Anterior cingulate cortex (tissue), 58 donors: ENCODE measurements around the gene C12orf43.

Experiments
- DNase-seq, 58 donors: peaks; one replicate each; lab custom pipeline; 2025; lab: John Stamatoyannopoulos, UW

The C12orf43 gene

DNA sequence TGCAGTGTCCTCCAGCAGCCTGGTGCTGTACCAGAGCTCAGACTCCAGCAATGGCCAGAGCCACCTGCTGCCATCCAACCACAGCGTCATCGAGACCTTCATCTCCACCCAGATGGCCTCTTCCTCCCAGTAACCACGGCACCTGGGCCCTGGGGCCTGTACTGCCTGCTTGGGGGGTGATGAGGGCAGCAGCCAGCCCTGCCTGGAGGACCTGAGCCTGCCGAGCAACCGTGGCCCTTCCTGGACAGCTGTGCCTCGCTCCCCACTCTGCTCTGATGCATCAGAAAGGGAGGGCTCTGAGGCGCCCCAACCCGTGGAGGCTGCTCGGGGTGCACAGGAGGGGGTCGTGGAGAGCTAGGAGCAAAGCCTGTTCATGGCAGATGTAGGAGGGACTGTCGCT, 15.2 kb downstream of the C12orf43 start:
- DNase-seq, result no peak

DNA sequence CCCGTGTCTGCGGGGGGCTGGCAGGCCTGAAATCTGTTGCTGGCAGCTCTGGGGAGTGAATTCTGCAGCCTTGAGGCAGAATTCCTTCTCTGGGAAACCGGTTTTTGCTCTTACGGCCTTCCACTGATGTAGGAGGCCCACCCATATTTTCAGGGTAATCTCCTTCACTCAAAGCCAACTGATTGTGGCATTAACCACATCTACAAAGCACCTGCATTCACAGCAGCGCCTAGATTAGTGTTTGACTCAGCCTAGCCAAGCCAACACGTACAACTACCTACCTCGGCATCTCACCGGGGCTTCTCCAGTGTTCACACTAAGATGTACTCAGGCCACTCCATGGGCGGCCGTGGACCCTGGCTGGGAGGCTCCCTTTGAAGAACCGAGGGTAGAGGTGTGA, 15.8 kb downstream of the C12orf43 start:
- no peak for DNase-seq

DNA sequence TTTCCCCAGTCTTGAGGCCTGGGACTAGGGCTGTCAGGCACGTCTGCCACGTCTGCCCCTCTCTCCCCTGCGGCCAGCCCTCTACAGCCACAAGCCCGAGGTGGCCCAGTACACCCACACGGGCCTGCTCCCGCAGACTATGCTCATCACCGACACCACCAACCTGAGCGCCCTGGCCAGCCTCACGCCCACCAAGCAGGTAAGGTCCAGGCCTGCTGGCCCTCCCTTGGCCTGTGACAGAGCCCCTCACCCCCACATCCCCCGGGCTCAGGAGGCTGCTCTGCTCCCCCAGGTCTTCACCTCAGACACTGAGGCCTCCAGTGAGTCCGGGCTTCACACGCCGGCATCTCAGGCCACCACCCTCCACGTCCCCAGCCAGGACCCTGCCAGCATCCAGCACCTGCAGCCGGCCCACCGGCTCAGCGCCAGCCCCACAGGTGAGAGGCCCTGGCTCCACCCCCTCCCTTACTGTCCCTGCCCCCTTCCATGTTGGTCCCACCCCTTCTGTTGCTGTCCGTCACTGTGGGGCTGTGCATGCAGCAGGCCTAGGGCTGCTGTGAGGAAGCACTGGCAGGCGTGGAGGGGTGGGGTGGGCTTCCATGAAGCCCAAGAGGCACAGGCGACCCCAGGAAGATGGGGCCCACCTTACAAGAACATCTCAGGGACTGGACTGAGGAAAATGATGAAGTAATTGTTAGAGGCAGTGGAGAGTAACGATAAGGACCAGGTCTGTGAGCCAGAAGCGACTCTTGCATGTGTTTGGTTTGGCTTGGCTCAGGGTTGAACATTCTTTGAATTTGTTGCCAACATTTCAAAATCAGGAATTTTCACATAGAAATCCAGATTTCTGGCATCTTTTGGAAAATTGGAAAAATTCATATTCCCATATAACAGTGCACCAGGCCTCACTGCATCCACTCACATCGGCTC, 16.8 kb downstream of the C12orf43 start:
- DNase-seq, result no peak

DNA sequence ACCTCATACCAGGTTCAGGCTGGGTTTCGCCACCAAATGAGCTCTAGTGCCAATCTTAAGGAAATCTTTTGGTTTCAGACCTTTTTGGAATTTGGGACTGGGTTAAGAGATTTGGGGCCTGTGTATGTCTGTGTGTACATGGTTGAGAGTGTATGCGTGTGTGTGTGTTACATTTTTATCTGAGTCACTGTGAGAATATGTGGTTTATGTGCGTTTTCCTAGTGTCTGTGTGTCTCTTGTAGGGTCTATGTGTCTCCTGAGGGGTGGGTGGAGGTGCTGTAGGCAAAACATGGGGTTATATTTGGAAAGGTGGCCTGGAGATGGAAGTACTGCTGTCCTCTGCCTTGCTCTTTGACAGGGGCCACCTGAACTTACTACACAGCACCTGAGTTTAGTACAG, 17.9 kb downstream of the C12orf43 start:
- DNase-seq, result no peak

DNA sequence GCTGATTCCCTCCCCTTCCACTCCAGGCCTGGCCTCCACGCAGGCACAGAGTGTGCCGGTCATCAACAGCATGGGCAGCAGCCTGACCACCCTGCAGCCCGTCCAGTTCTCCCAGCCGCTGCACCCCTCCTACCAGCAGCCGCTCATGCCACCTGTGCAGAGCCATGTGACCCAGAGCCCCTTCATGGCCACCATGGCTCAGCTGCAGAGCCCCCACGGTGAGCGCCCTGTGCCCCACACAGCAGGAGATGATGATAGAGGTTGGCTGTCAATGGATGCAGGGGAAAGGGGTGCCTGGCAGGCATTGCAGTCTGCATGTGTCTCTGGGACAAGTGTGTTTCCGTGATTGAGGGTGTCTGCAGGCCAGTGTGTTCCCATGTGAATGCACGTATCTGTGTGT, 18.8 kb downstream of the C12orf43 start:
- no peak for DNase-seq

DNA sequence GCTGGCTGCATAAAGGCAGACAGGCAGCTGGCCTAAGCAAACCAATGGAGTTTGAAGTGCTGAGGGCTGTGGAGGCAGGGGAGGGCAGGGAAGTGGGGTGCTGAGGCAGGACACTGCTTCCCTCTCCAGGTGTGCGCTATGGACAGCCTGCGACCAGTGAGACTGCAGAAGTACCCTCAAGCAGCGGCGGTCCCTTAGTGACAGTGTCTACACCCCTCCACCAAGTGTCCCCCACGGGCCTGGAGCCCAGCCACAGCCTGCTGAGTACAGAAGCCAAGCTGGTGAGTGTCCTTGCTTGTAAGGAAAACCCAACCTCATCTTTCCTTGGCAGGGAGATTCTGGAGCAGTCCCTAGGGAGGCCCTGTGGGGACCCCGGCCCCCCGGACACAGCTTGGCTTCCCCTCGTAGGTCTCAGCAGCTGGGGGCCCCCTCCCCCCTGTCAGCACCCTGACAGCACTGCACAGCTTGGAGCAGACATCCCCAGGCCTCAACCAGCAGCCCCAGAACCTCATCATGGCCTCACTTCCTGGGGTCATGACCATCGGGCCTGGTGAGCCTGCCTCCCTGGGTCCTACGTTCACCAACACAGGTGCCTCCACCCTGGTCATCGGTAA, 20.0 kb downstream of the C12orf43 start:
- no peak for DNase-seq

DNA sequence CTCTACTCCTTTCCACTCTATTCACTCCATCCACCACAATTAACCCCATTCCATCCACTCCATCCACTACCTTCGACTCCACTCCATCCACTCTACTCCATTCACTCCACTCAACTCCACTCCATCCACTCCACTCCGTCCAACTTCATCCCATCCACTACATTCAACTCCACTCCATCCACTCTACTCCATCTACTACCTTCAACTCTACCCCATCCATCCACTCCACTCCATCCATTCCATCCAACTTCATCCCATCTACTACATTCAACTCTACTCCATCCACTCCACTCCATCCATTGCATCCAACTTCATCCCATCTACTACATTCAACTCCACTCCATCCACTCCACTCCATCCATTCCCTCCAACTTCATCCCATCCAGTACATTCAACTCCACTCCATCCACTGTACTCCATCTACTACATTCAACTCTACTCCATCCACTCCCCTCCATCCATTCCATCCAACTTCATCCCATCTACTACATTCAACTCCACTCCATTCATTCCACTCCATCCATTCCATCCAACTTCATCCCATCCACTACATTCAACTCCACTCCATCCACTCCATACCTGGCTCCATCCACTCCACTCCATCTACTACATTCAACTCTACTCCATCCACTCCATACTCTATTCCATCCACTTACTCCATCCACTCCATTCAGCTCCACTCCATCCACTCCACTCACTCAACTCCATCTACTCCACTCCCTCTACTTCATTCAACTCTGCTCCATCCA, 21.5 kb downstream of the C12orf43 start:
- DNase-seq, result no peak

DNA sequence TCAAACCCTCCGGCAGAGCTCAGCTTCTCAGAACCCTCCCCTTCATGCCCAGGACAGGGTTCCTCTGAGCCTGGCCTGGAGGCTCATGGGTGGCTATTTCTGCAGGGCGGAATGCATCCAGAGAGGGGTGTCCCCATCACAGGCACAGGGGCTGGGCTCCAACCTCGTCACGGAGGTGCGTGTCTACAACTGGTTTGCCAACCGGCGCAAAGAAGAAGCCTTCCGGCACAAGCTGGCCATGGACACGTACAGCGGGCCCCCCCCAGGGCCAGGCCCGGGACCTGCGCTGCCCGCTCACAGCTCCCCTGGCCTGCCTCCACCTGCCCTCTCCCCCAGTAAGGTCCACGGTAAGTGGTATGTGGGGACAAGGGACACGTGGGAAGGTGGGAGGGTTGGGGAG, 22.2 kb downstream of the C12orf43 start:
- DNase-seq, result no peak

DNA sequence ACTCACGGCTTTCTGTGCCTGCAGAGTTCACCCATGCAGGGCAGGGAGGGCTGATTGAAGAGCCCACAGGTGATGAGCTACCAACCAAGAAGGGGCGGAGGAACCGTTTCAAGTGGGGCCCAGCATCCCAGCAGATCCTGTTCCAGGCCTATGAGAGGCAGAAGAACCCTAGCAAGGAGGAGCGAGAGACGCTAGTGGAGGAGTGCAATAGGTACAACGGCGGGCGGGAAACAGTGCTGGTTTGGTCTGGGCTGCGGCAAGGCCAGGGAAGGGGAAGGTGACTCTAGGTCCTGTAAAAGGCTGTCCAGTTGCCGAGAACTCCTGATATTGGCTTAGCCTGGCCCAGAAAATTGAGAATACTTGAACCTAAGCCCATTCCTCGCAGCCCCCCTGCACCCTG, 22.8 kb downstream of the C12orf43 start:
- no peak for DNase-seq

DNA sequence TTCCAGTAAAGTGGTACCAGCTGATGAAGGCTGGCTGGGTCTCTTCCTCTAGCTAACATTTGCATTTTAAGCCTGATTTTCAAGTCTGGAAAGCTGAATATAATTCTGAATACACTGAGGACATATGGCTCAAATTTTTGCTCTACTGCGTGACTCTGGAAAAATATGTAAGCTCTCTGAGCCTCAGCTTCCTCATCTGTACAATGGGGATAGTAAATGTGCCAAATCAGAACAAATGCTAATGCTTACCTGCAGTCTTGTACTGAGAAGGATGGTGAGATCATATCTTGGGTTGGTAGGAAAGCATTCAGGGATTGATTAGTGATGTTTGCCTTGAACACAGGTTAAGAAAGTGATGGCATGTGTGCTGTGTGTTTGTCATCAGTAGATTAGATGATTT, 23.3 kb downstream of the C12orf43 start:
- DNase-seq, result no peak

DNA sequence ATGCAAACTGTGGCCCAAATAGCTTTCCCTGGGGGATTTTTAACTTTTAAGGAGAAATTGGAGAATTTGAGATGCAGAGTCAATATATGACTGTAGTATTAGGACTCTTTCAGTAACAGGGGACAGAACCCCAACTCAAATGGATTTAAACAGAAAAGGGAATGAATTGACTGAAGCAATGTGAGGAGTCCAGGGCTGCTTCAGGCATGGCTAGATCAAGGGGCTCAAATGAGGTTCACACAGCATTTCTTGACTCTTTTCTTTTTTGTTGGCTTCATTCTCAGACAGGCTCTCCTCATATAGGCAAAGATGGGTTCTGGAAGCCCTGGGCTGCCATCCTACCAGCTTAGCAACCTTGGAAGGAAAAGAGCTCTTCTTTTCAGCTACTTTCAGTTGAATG, 24.3 kb downstream of the C12orf43 start:
- DNase-seq, result no peak

DNA sequence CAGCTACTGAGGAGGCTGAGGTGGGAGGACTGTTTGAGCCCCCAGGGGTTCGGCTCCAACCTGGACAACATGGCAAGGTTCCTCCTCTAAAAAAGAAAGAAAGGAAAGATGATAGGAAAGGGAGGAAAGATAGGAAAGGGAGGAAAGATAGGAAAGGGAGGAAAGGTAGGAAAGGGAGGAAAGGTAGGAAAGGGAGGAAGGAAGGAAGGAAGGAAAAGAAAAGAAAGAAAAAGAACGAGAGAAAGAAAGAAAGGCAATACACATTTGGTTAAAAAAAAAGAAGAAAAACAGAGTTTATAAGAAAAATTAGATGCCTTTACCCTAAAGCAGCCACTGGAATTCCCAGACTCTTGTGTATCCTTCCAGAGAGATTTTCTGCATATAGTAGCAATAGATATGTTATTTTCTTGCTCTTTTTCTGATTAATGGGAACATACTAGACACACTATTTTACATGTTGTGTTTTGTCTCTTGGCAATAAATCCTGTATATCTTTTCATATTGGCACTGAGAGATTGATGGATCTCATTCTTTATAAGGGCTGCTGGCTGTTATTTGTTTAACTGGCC, 25.7 kb downstream of the C12orf43 start:
- no peak for DNase-seq

DNA sequence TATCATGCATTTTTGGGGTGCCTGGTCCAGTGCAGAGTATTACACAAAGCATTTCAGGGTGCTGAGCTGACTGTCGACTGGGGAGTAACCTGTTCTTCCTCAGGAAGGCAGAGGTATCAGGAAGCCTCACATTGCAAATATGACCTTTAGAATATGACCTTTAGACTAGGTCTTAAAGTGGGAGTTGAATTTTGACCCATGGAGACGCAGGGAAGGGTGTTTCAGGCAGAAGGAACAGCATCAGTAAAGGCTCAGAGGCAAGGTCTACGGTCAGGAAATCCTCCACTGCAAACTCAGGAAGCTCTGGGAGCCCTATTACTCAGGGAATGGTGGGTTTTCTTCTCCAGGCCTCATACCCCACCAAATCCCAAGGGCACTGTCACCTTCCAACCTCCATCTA, 26.6 kb downstream of the C12orf43 start:
- DNase-seq, result no peak

DNA sequence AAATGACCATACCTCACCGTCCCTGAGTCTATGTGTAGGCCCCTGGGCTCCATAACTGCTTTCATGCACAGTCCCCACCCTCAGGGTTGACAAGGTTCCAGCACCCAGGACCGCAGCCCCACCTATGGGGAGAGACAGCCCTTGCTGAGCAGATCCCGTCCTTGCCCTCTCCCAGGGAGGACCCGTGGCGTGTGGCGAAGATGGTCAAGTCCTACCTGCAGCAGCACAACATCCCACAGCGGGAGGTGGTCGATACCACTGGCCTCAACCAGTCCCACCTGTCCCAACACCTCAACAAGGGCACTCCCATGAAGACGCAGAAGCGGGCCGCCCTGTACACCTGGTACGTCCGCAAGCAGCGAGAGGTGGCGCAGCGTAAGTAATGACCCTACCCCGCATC, 27.6 kb downstream of the C12orf43 start:
- no peak for DNase-seq

DNA sequence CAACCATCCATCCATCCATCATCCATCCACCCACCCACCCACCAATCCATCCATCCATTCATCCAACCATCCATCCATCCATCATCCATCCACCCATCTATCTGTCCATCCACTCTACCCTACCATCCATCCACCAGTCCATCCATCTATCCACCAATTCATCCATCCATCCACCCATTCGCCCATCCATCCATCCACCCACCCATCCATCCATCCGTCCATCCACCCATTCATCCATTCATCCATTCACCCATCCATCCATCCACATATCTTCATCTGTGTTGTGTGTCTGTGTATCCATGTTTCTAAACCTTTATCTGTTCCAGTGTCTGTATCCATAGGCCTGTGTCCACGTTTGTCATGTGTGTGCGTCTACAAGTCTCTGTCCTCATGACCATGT, 28.1 kb downstream of the C12orf43 start:
- no peak for DNase-seq

DNA sequence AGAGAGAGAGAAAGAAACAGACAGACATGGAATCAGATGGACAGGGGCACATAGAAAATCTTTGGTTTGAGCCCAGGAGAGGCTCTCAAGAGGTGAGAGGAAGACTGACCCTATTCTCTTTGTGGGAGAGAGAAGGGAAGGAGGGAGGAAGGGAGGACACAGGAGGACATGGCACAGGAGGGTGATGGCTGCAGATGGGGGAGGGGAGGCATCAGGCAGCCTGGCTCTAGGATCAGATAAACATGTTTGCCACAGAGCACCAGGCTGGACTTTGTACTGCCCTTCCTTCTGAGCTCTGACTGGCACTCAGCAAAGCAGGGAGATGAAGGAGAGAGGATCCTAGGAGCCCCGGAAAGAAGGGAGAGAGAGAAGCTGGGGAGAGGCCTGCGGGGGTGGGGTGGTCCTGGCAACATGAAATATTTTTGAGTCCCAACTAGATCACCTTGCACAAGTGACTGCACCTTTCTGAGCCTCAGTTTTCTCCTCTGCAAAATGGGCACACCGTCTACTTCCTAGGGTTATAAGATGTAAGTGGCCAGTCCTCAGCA, 31.9 kb downstream of the C12orf43 start:
- DNase-seq, result no peak

DNA sequence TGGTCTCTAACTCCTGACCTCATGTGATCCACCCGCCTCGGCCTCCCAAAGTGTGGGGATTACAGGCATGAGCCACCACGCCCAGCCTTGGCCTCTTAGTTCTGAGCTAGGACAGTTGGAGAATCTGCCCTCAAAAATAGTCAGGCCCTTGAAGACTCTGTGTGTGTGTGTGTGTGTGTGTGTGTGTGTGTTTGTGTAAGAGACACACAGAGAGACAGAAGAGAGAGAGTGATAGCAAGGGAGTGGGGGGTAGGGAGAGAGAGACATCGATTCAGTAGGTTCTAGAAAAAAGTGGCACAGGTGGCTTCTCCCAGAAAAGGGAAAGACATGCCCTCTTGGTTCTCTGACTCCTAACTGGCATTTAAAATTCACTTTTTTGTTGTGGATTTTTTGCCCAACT, 32.5 kb downstream of the C12orf43 start:
- DNase-seq, result no peak

DNA sequence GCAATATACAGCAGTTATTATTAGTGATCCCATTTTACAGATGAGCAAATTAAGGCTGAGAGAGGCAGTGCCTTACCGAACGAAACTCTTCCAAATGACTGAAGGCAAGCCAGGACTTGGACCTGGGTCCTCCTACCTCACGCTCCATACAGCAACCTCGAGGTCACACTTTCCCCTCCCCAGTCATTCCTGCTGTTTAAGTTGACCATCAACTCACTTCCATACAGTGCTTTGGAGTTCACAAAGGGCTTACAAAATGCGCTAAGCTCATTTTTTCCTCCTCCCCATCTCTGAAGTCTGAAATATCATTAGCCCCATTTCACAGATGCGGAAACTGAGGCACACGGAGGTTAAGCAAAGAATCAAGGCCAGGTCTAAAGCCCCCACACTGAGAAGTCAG, 33.6 kb downstream of the C12orf43 start:
- no peak for DNase-seq

DNA sequence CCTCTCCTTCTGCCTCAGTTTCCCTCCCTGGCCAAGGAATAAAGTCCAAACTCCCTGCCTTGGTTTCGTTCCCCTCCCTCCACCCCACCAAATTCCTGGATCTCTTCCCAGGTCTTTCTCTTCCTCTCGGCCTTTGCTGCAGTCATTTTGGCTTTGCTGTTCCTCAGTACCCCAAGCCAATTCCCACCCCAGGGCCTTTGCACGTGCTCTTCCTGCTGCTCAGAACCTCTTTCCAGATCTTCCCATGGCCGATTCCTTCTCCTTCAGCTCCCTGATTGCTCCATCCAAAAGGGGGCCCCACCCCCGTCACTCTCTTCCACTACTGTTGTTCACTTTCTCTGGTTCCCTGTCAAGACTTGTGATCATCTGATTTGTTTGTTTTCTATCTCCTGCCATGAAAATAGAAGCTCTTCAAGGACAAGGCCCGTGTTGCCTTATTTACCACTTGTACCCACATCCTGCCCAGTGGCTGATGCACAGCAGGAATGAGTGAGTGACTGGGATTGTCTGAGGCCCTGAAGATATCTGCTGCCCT, 34.8 kb downstream of the C12orf43 start:
- DNase-seq, result no peak

DNA sequence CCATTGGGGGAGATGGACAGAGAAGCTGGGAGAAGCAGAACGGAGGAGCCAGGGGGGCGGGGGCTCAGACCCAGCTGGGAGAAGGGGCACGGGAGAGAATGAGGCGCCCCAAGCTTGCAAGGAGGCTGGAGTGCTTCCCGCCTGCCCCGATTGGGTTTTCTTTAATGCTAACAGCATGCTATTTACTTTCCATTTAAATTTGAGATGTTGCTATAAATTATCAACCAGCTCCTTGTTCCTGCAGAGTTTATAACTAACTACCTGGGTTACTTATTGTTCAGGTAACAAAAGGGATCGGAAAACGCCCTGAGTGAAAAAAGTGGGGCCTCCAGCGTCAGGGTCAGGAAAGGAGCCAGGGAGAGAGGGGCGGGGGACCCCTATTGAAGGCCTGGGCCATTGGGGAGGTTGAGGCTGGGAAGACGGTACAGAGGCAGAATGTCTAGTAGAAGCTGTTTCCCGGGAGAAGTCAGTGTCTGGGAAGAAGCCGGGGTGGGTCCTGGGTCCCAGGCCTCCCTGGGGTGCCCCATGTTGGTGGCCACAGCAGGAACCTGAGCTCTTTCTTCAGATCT, 35.4 kb downstream of the C12orf43 start:
- DNase-seq, result no peak
